Right ventricle myocardium inferior (tissue), 1 donor: ENCODE measurements around the gene PDE11A. TPM values are rescaled to one million over a fixed set of nuclear protein-coding genes. Genes with fewer than 3 reads are reported as not detected.
"Not testable (repeated sequence)": the region's sequence is repeated elsewhere in the genome, so short reads cannot be mapped to it uniquely, and the experiment has no call there.

Experiments
- ATAC-seq: fragments of 200-7000 bp; cut with Tn5 transposase; one replicate; pipeline ENCODE4 v1.9.1; 2020; ENCODE audit warnings: mild to moderate bottlenecking, moderate library complexity
- DNase-seq: peaks from one replicate; pipeline ENCODE4 v3.0.0; 2021; ENCODE audit errors: missing footprints
- intact Hi-C: fragments of 100-400 bp; cut with DNase I; formaldehyde crosslinking; loops from one replicate; pipeline ENCODE4 v1.11.0; 2022
- total RNA-seq: library from RNA; stranded (reverse); fragmentation: NEBNext Ultra II Directional; extraction: Animal tissue kit (Norgen Biotek cat#: 25700); gene quantifications from one replicate; pipeline ENCODE4 v1.2.1, GENCODE V29; 2021
- donor health status: DM: no; HTN: yes; CAD: no; lungs with severe emphysema.

PDE11A gene
- total RNA-seq, 1 donor from 2014 or later: 4.4 TPM

GRCh38 chr2:177873915-177874314 lies 198.7 kb downstream of the PDE11A start:
- intact Hi-C loops: no loop called here
- ATAC-seq (no peak), DNase-seq (no peak)

- no peak for DNase-seq
- no peak for ATAC-seq
- intact Hi-C loops: no loop called here
These were observed 200.3 kb downstream of the PDE11A start for GRCh38 chr2:177872286-177872685.

- intact Hi-C loops: no loop called here
- DNase-seq: no peak
These were observed 202.7 kb downstream of the PDE11A start for GRCh38 chr2:177869912-177870311.

GRCh38 chr2:177869209-177869608 lies 203.4 kb downstream of the PDE11A start:
- intact Hi-C loops: no loop called here
- no peak for ATAC-seq
- DNase-seq: no peak

More at GRCh38 chr2:177869912-177870311, 202.7 kb downstream of the PDE11A start:
- ATAC-seq: no peak

- intact Hi-C loops: no loop called here
- ATAC-seq: no peak
- DNase-seq: no peak
These were observed 203.8 kb downstream of the PDE11A start for GRCh38 chr2:177868806-177869205.

GRCh38 chr2:177857538-177857937 lies 215.0 kb downstream of the PDE11A start:
- no peak for DNase-seq
- no peak for ATAC-seq
- intact Hi-C loops: no loop called here

- intact Hi-C loops: no loop called here
- ATAC-seq (no peak), DNase-seq (no peak)
These were observed 220.2 kb downstream of the PDE11A start for GRCh38 chr2:177852389-177852788.

GRCh38 chr2:177843188-177843587 lies 229.4 kb downstream of the PDE11A start:
- ATAC-seq: no peak
- intact Hi-C loops: no loop called here

GRCh38 chr2:177842243-177842642 lies 230.3 kb downstream of the PDE11A start:
- no peak for DNase-seq
- intact Hi-C loops: no loop called here
- no peak for ATAC-seq

More at GRCh38 chr2:177843188-177843587, 229.4 kb downstream of the PDE11A start:
- DNase-seq: no peak

GRCh38 chr2:177835418-177836204 lies 237.0 kb downstream of the PDE11A start:
- intact Hi-C loops, DNase-seq, ATAC-seq: not testable (repeated sequence)

GRCh38 chr2:177832611-177833433 lies 239.8 kb downstream of the PDE11A start:
- intact Hi-C loops: no loop called here
- no peak for DNase-seq
- no peak for ATAC-seq

GRCh38 chr2:177830881-177831386 lies 241.6 kb downstream of the PDE11A start:
- no peak for DNase-seq
- intact Hi-C loops: no loop called here
- ATAC-seq: no peak

GRCh38 chr2:177828557-177828956 lies 244.0 kb downstream of the PDE11A start:
- no peak for ATAC-seq
- intact Hi-C loops: no loop called here
- DNase-seq: no peak

- intact Hi-C loops: no loop called here
- ATAC-seq (no peak), DNase-seq (no peak)
These were observed 245.7 kb downstream of the PDE11A start for GRCh38 chr2:177826897-177827296.

GRCh38 chr2:177822941-177823340 lies 249.6 kb downstream of the PDE11A start:
- DNase-seq (no peak), ATAC-seq (no peak)
- intact Hi-C loops: no loop called here

GRCh38 chr2:177818412-177818811 lies 254.2 kb downstream of the PDE11A start:
- intact Hi-C loops: no loop called here
- DNase-seq: no peak
- ATAC-seq: no peak

- intact Hi-C loops: no loop called here
- DNase-seq (no peak), ATAC-seq (no peak)
These were observed 255.3 kb downstream of the PDE11A start for GRCh38 chr2:177817300-177817699.

- intact Hi-C loops: no loop called here
- ATAC-seq (no peak), DNase-seq (no peak)
These were observed 255.8 kb downstream of the PDE11A start for GRCh38 chr2:177816766-177817165.

GRCh38 chr2:177812713-177813396 lies 259.7 kb downstream of the PDE11A start:
- DNase-seq: no peak
- ATAC-seq: no peak
- intact Hi-C loops: no loop called here
